ENCODE data around the gene TMEM256. TPM values are rescaled to one million over a fixed set of nuclear protein-coding genes. Genes with fewer than 3 reads are reported as not detected.

TMEM256 gene
- total and polyA plus RNA-seq, 9 donors = 45.4 to 100 (median 58.2) TPM

- Histone ChIP-seq H3K27ac (ENCODE audit: low read length) (no peak overlapping the region), H3K9me3 (replicated peaks; ENCODE audit: control insufficient read depth, low read depth, low read length) (no peaks in the 10 kb centered on the region), H3K36me3 (ENCODE audit: control insufficient read depth, insufficient read depth, low read length) (peaks cover 4% of the 10 kb centered on the region), H3K27me3 (ENCODE audit: control insufficient read depth, insufficient read depth, low read length) (no peaks in the 10 kb centered on the region), H3K4me3 (ENCODE audit: low read length) (no peak overlapping the region), H3K4me1 (ENCODE audit: control insufficient read depth, insufficient read depth, low read length) (no peaks in the 10 kb centered on the region)
- no peak for DNase-seq
- WGBS (ENCODE audit: insufficient coverage) = 84% methylated on average over 14 of the region's 16 CpGs
Measured at GRCh38 chr17:7421186-7421585, 17.3 kb upstream of the TMEM256 start.

GRCh38 chr17:7419819-7420610 is 16.1 kb upstream of the TMEM256 start, which contains the start of gene SPEM1:
Gene SPEM1, plus strand, starts transcription at chr17:7420324. Its CDS starts 61 bp downstream, at chr17:7420385.
- Histone ChIP-seq H3K36me3 (ENCODE audit: control insufficient read depth, insufficient read depth, low read length) (peaks cover 12% of the 10 kb centered on the region), H3K27me3 (ENCODE audit: control insufficient read depth, insufficient read depth, low read length) (no peaks in the 10 kb centered on the region), H3K9me3 (replicated peaks; ENCODE audit: control insufficient read depth, low read depth, low read length) (no peaks in the 10 kb centered on the region), H3K4me1 (ENCODE audit: control insufficient read depth, insufficient read depth, low read length) (no peaks in the 10 kb centered on the region), H3K27ac (ENCODE audit: low read length) (no peak within 1 kb of the TSS), H3K4me3 (ENCODE audit: low read length) (no peak within 1 kb of the TSS)
- 66% methylated on average over 15 of the region's 17 CpGs for WGBS (ENCODE audit: insufficient coverage)
- no peak for DNase-seq

GRCh38 chr17:7418472-7419152 is 14.7 kb upstream of the TMEM256 start:
- Histone ChIP-seq H3K4me3 (ENCODE audit: low read length) (no peak overlapping the region), H3K36me3 (ENCODE audit: control insufficient read depth, insufficient read depth, low read length) (peaks cover 13% of the 10 kb centered on the region), H3K27me3 (ENCODE audit: control insufficient read depth, insufficient read depth, low read length) (no peaks in the 10 kb centered on the region), H3K4me1 (ENCODE audit: control insufficient read depth, insufficient read depth, low read length) (no peaks in the 10 kb centered on the region), H3K27ac (ENCODE audit: low read length) (no peak overlapping the region), H3K9me3 (replicated peaks; ENCODE audit: control insufficient read depth, low read depth, low read length) (no peaks in the 10 kb centered on the region)
- DNase-seq = no peak
- 49% methylated on average over 3 of the region's 18 CpGs for WGBS (ENCODE audit: insufficient coverage)

- no peak for DNase-seq
- 92% methylated on average over 33 of the region's 54 CpGs for WGBS (ENCODE audit: insufficient coverage)
- H3K36me3 ChIP-seq (ENCODE audit: control insufficient read depth, insufficient read depth, low read length) = peaks cover 13% of the 10 kb centered on the region
- H3K4me1 ChIP-seq (ENCODE audit: control insufficient read depth, insufficient read depth, low read length) = no peaks in the 10 kb centered on the region
- H3K27me3 ChIP-seq (ENCODE audit: control insufficient read depth, insufficient read depth, low read length) = no peaks in the 10 kb centered on the region
- no peak overlapping the region for H3K4me3 ChIP-seq (ENCODE audit: low read length)
- H3K27ac ChIP-seq (ENCODE audit: low read length) = no peak overlapping the region
- no peaks in the 10 kb centered on the region for H3K9me3 ChIP-seq (replicated peaks; ENCODE audit: control insufficient read depth, low read depth, low read length)
Measured at GRCh38 chr17:7417056-7417655, 13.3 kb upstream of the TMEM256 start.

GRCh38 chr17:7416323-7416722 is 12.4 kb upstream of the TMEM256 start:
- Histone ChIP-seq H3K4me3 (ENCODE audit: low read length) (no peak overlapping the region), H3K27ac (ENCODE audit: low read length) (no peak overlapping the region), H3K4me1 (ENCODE audit: control insufficient read depth, insufficient read depth, low read length) (no peaks in the 10 kb centered on the region), H3K27me3 (ENCODE audit: control insufficient read depth, insufficient read depth, low read length) (no peaks in the 10 kb centered on the region), H3K9me3 (replicated peaks; ENCODE audit: control insufficient read depth, low read depth, low read length) (no peaks in the 10 kb centered on the region), H3K36me3 (ENCODE audit: control insufficient read depth, insufficient read depth, low read length) (peaks cover 13% of the 10 kb centered on the region)
- no peak for DNase-seq
- WGBS (ENCODE audit: insufficient coverage) = 53% methylated on average over 4 of the region's 6 CpGs

GRCh38 chr17:7415784-7416183 is 11.9 kb upstream of the TMEM256 start:
- no peaks in the 10 kb centered on the region for H3K9me3 ChIP-seq (replicated peaks; ENCODE audit: control insufficient read depth, low read depth, low read length)
- peaks cover 14% of the 10 kb centered on the region for H3K36me3 ChIP-seq (ENCODE audit: control insufficient read depth, insufficient read depth, low read length)
- H3K4me1 ChIP-seq (ENCODE audit: control insufficient read depth, insufficient read depth, low read length) = no peaks in the 10 kb centered on the region
- WGBS (ENCODE audit: insufficient coverage) = 87% methylated on average over 23 of the region's 23 CpGs
- H3K4me3 ChIP-seq (ENCODE audit: low read length) = no peak overlapping the region
- no peak for DNase-seq
- no peak overlapping the region for H3K27ac ChIP-seq (ENCODE audit: low read length)
- H3K27me3 ChIP-seq (ENCODE audit: control insufficient read depth, insufficient read depth, low read length) = no peaks in the 10 kb centered on the region

- H3K36me3 ChIP-seq (ENCODE audit: control insufficient read depth, insufficient read depth, low read length) = peaks cover 20% of the 10 kb centered on the region
- no peaks in the 10 kb centered on the region for H3K4me1 ChIP-seq (ENCODE audit: control insufficient read depth, insufficient read depth, low read length)
- DNase-seq = no peak
- 77% methylated on average over 14 of the region's 14 CpGs for WGBS (ENCODE audit: insufficient coverage)
- no peaks in the 10 kb centered on the region for H3K9me3 ChIP-seq (replicated peaks; ENCODE audit: control insufficient read depth, low read depth, low read length)
- no peak overlapping the region for H3K27ac ChIP-seq (ENCODE audit: low read length)
- no peak overlapping the region for H3K4me3 ChIP-seq (ENCODE audit: low read length)
- H3K27me3 ChIP-seq (ENCODE audit: control insufficient read depth, insufficient read depth, low read length) = no peaks in the 10 kb centered on the region
Measured at GRCh38 chr17:7414837-7415236, 10.9 kb upstream of the TMEM256 start.

GRCh38 chr17:7413346-7413985 is 9.6 kb upstream of the TMEM256 start:
- 50% methylated on average over 1 of the region's 6 CpGs for WGBS (ENCODE audit: insufficient coverage)
- Histone ChIP-seq H3K27me3 (ENCODE audit: control insufficient read depth, insufficient read depth, low read length) (no peaks in the 10 kb centered on the region), H3K27ac (ENCODE audit: low read length) (no peak overlapping the region), H3K4me3 (ENCODE audit: low read length) (no peak overlapping the region), H3K4me1 (ENCODE audit: control insufficient read depth, insufficient read depth, low read length) (no peaks in the 10 kb centered on the region), H3K9me3 (replicated peaks; ENCODE audit: control insufficient read depth, low read depth, low read length) (no peaks in the 10 kb centered on the region), H3K36me3 (ENCODE audit: control insufficient read depth, insufficient read depth, low read length) (peaks cover 30% of the 10 kb centered on the region)
- DNase-seq = no peak

- Histone ChIP-seq H3K27ac (ENCODE audit: low read length) (no peak overlapping the region), H3K9me3 (replicated peaks; ENCODE audit: control insufficient read depth, low read depth, low read length) (no peaks in the 10 kb centered on the region), H3K27me3 (ENCODE audit: control insufficient read depth, insufficient read depth, low read length) (no peaks in the 10 kb centered on the region), H3K4me3 (ENCODE audit: low read length) (no peak overlapping the region), H3K36me3 (ENCODE audit: control insufficient read depth, insufficient read depth, low read length) (peaks cover 28% of the 10 kb centered on the region), H3K4me1 (ENCODE audit: control insufficient read depth, insufficient read depth, low read length) (peaks cover 2% of the 10 kb centered on the region)
- no peak for DNase-seq
- 91% methylated on average over 6 of the region's 8 CpGs for WGBS (ENCODE audit: insufficient coverage)
Measured at GRCh38 chr17:7411427-7411750, 7.5 kb upstream of the TMEM256 start.
